WTC11 (cell line): ENCODE measurements around the gene PIGN.

Source experiments
- ATF1 ChIP-seq: sonication (generic); formaldehyde crosslinking; IDR thresholded peaks from 2 replicates; pipeline ENCODE4 v1.8.1; 2023; ENCODE audit warnings: mild to moderate bottlenecking, moderate library complexity, missing genetic modification reagents
- ATF3 ChIP-seq: sonication (generic); formaldehyde crosslinking; conservative IDR thresholded peaks from 2 replicates; pipeline ENCODE4 v1.8.1; 2022; ENCODE audit warnings: mild to moderate bottlenecking, missing genetic modification reagents
- ATF6 ChIP-seq: sonication (generic); formaldehyde crosslinking; IDR thresholded peaks from 2 replicates; pipeline ENCODE4 v1.8.1; 2023; ENCODE audit warnings: mild to moderate bottlenecking, missing genetic modification reagents
- CBFB ChIP-seq: sonication (generic); formaldehyde crosslinking; IDR thresholded peaks from 2 replicates; pipeline ENCODE4 v1.8.1; 2022; ENCODE audit warnings: mild to moderate bottlenecking, low read depth, missing genetic modification reagents
- CREM ChIP-seq: sonication (generic); formaldehyde crosslinking; IDR thresholded peaks from 2 replicates; pipeline ENCODE4 v1.8.1; 2022; ENCODE audit warnings: mild to moderate bottlenecking, missing genetic modification reagents, moderate library complexity
- CTCF ChIP-seq: fragments of 200-600 bp; IDR thresholded peaks from 2 replicates; pipeline ENCODE4 v1.8.0; 2022; ENCODE audit warnings: antibody characterized with exemption
- IRF2 ChIP-seq: sonication (generic); formaldehyde crosslinking; IDR thresholded peaks from 2 replicates; pipeline ENCODE4 v1.8.0; 2022; ENCODE audit warnings: low read depth, missing genetic modification reagents, borderline replicate concordance
- MAX ChIP-seq: sonication (generic); formaldehyde crosslinking; IDR thresholded peaks from 2 replicates; pipeline ENCODE4 v1.8.0; 2022; ENCODE audit warnings: mild to moderate bottlenecking, missing genetic modification reagents
- MLX ChIP-seq: sonication (generic); formaldehyde crosslinking; IDR thresholded peaks from 2 replicates; pipeline ENCODE4 v1.8.1; 2023; ENCODE audit warnings: mild to moderate bottlenecking, missing genetic modification reagents, moderate library complexity
- PREB ChIP-seq: sonication (generic); formaldehyde crosslinking; IDR thresholded peaks from 2 replicates; pipeline ENCODE4 v1.8.1; 2022; ENCODE audit warnings: mild to moderate bottlenecking, missing genetic modification reagents, moderate library complexity, borderline replicate concordance
- TCF7 ChIP-seq: sonication (generic); formaldehyde crosslinking; IDR thresholded peaks from 2 replicates; pipeline ENCODE4 v1.8.0; 2022; ENCODE audit warnings: mild to moderate bottlenecking, low read depth, missing genetic modification reagents, moderate library complexity
- USF1 ChIP-seq: sonication (generic); formaldehyde crosslinking; IDR thresholded peaks from 2 replicates; pipeline ENCODE4 v1.8.0; 2022; ENCODE audit warnings: mild to moderate bottlenecking, missing genetic modification reagents
- USF2 ChIP-seq: sonication (generic); formaldehyde crosslinking; IDR thresholded peaks from 2 replicates; pipeline ENCODE4 v1.8.1; 2023; ENCODE audit warnings: mild to moderate bottlenecking, missing genetic modification reagents, moderate library complexity
- ZSCAN18 ChIP-seq: fragments of 250-450 bp; sonication (Bioruptor Pico); IDR thresholded peaks from 2 replicates; pipeline ENCODE4 v2.1.2; 2022; ENCODE audit warnings: mild to moderate bottlenecking, moderate library complexity

GRCh38 chr18:61993831-61994230 lies 193.0 kb downstream of the PIGN start:
- TF ChIP-seq MAX (no peak), USF1 (CRISPR knock-in tag) (no peak), CBFB (CRISPR knock-in tag) (no peak), CTCF (no peak), TCF7 (CRISPR knock-in tag) (no peak), PREB (CRISPR knock-in tag) (no peak), ZSCAN18 (CRISPR knock-in tag) (no peak), MLX (CRISPR knock-in tag) (no peak), ATF1 (CRISPR knock-in tag) (no peak), IRF2 (CRISPR knock-in tag) (no peak), ATF6 (CRISPR knock-in tag) (no peak), USF2 (no peak), CREM (CRISPR knock-in tag) (no peak), ATF3 (CRISPR knock-in tag) (no peak)
